Right kidney (tissue), 1 donor: Measurements from ENCODE around the gene NELFB.
A peak's percentile ranks its signal among the peaks of the same experiment; 100 is the strongest.
"Not testable (repeated sequence)": the region's sequence is repeated elsewhere in the genome, so short reads cannot be mapped to it uniquely, and the experiment has no call there.

Source experiments
- DNase-seq: peaks from one replicate; pipeline ENCODE4 v3.0.0-alpha.2; 2016

NELFB gene

DNA sequence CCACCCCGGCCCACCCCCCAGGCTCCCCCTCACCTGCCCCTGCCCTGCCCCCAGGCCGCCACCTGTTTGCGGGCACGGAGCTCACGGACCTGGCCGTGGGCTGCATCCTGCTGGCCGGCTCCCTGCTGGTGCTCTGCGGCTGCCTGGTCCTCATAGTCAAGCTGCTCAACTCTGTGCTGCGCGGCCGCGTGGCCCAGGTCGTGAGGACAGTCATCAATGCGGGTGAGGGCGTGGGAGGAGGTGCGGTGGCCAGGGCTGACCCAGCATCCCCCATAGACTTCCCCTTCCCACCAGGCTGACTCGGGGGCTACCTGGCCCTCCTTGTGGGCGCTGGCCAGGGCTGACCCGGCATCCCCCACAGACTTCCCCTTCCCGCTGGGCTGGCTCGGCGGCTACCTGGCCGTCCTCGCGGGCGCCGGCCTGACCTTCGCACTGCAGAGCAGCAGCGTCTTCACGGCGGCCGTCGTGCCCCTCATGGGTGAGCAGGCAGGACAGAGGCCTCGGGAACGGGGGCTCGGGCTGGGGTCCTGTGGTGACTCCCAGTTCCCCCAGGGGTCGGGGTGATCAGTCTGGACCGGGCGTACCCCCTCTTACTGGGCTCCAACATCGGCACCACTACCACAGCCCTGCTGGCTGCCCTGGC is 21.0 kb upstream of the NELFB start:
- DNase-seq = peak; percentile 38

DNA sequence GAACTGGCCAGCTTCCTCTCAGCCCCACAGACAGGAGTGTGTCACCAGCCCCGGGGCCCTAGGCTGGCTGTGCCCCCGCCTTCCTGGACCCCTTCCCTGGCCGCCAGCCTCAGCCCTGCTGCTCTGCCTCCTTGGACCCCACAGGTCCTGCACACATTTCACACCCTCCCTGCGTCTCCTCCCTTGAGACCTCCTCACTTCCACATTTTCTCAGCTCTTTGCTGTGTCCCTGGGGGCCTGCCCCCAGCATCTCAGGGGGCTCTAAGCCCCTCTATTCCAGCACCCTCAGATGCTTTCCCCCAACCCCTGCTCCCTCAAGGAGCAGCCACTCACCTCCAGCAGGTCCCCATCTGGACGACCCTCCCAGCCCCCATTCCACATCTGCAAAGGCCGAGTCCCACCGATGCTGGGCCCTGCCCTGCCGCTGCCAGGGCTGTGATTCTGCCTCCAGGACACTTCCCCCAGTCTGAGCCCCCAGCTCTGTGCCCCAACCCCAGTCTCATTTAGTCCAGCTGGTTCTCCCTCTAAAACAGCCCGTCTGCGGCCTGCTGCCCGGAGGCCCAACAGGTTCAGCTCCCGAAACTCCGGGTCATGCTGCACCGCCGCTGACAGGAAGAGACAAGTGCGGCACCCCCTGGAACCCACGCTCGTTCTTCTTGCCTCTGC is 20.2 kb upstream of the NELFB start:
- DNase-seq = no peak

DNA sequence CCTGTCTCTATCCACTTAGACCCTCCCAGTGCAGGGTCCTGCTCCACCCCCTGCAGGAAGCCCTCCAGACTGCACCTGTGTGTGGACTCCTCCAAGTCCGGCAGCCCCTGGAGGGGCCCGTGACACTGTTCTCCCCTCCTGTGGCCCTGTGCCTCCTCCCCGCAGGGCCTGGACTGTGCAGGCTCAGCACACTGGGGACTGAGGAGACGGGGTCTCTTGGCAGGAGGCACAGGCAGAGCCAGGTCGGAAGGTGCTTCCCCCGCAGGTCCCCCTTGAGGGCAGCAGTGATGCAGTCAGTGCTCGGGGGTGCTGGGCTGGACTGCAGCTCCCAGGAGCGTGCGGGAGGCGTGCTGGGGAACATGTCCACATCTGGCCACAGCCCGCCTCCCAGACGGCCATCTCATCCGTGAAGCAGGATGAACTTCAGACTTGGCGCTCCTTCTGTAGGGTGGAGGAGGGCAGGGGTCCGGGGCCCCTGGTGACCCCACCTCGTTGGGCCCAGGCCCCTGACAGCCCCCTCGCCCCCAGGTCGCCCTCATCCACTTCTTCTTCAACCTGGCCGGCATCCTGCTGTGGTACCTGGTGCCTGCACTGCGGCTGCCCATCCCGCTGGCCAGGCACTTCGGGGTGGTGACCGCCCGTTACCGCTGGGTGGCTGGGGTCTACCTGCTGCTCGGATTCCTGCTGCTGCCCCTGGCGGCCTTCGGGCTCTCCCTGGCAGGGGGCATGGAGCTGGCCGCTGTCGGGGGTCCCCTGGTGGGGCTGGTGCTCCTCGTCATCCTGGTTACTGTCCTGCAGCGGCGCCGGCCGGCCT is 19.5 kb upstream of the NELFB start:
- no peak for DNase-seq

DNA sequence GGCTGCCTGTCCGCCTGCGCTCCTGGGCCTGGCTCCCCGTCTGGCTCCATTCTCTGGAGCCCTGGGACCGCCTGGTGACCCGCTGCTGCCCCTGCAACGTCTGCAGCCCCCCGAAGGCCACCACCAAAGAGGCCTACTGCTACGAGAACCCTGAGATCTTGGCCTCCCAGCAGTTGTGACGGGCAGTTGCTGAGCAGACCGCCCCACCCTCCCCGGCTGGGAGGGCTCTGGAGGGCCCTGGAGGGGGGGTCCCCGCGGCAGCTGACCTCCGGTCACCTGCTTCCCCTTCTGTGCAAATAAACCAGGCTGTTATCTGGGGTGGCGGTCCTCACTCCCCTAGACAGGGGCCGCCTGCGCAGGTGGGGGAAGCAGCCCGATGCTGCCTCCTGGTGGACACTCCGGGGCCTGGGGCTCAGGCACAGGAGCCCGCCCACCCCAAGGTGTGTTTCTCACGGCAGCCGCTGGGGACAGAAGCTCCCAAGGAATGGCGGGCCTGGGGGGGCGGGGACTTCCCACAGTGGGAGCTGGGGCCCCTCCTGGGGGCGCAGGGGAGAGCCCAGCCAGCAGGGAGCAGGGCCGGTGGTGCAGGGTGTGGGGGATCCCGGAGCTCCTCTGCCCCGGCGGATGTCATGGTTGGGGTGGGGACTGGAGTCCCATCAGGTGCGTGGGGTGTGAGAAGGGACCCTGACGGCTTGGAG is 18.7 kb upstream of the NELFB start:
- peak; percentile 85 for DNase-seq

DNA sequence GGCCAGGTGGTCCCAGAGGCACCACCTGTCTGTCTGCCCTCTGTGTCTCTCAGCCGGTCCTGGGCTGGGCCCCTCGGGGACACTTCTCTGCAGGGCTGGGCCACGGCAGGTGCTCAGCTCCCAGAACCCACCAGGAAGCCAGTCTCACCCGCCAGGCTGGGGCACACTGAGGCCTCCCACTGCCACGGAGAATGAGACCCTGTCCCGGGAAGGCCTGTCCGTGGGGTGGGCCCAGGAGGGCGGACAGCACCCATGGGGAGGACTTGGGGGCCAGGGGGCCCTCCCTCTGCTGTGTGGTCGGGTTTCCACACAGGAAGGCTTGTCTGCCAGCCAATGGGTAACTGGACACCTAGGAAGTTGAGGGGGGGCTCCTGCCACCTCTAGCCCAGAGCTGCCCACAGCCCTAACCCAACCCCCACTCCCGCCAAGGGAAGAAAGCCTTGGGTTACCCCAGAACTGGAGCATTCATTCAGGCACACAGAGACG is 18.1 kb upstream of the NELFB start:
- no peak for DNase-seq

DNA sequence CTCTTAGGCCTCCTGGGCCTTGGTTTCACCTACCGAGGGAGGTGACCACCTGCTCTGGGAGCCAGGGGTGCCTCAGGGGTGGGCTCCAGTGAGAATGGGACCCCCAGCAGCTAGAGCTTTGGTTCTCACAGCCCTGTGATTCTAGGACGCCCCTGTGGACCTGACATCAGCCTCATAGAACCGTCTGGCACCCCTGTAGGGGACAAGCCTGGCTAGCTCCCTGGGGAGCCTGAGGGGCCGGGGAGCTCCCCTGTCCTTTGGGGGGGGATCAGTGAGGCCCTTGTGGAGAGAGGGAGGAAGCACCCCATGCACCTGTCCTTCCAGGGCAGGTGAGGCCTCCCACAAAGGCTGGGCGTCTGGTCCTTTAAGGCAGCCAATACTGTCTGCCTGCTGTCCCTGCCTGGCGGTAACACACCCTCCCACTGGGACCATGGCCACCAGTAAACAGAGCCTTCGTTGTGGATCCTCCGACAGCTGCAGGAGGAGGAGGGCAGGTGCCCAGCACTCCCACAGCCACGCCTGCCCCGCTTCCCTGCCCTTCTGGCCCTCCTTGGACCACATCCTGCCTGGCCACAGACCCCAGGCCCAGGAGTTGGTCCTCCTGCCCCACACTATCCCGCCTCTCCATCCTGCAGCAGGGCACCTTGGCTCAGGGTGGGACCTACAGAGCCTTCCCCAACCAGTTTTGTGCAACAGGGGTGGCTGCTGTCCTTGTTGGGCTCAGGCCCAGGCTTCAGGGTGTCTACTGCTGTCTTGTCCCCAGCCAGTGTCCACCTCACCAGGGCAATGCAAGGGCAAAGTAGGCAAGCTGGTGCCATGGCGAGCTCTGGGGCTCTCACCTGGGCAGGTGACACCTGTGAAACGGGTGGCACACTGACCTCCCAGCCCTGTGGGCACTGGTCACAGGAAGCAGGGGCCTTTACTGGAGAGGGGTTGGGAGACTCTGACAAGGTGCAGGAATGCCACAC is 17.1 kb upstream of the NELFB start:
- DNase-seq = no peak

DNA sequence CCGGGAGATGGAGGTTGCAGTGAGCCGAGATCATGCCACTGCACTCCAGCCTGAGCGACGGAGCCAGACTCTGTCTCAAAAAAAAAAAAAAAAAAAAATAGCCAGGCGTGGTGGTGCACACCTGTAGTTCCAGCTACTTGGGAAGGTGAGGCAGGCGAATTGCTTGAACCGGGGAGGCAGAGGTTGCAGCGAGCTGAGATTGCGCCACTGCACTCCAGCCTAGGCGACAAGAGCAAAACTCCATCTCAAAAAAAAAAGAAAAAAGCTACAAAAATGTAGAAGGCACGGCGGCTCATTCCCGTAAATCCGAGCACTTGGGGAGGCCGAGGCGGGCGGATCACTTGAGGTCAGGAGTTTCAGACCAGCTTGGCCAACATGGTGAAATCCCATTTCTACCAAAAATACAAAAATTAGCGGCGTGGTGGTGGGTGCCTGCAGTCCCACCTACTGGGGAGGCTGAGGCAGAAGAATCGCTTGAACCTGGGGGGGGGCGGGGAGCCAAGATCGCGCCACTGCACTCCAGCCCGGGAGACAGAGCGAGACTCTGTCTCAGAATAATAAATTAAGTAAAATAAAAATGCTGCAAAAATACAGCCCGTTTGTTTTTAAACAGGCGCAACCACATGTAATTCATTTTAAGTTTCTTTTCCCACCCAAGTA is 15.5 kb upstream of the NELFB start:
- DNase-seq = not testable (repeated sequence)

DNA sequence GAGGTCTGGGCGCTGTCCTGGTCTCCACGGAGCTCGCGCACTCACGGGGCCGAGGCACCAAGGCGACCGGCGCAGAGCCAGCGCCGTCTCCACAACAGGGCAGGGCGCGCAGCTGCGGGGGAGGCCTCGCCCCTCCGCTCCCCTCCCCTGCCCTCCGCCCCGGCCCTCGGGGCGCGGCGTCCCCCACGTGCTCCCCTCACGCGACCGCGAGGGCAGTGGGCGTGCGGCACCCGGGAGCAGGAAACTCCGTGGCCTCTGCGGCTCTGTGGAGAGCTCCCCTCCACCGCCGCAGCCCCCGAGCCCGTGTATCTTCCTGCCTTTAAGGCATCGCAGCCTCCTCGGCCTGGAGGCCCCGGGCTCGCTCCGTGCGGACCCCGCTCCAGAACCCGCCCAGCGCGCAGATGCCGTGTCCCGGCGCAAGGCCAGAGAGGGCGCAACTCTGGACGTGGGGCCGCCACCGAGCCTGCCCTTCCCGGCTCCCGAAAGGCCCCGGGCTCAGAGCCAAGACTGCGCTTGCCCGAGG is 14.7 kb upstream of the NELFB start:
- DNase-seq = peak; percentile 96

DNA sequence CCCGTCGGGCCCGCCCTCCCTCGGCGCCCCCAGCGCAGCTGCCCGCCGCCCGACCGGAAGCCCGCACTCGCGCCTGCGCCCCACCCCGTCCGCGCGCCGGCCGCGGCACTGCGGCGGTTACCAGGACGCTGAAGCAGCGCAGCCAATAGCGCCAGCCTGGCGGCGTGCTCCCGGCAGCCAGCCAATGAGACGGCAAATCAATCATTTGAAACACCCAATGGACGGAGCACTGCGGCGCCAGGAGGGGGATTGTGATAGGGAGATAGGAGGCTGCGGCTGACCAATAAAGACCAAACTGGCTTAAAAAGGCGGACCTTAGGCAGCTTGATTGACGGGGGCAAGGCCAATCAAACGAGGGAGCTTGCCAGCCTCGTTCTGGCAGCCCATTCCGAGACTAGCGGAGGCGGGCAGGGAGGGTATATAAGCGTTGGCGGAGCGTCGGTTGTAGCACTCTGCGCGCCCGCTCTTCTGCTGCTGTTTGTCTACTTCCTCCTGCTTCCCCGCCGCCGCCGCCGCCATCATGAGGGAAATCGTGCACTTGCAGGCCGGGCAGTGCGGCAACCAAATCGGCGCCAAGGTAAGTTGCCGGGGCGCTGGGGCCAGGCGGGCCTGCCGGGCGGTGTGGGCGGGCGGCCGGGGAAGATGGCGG is 14.2 kb upstream of the NELFB start, which contains the start of gene TUBB4B:
TSS of gene TUBB4B (plus strand) at position 447 of the 649 bp plus-strand sequence. CDS start at position 521, 74 bp downstream.
- DNase-seq = peak; percentile 86

DNA sequence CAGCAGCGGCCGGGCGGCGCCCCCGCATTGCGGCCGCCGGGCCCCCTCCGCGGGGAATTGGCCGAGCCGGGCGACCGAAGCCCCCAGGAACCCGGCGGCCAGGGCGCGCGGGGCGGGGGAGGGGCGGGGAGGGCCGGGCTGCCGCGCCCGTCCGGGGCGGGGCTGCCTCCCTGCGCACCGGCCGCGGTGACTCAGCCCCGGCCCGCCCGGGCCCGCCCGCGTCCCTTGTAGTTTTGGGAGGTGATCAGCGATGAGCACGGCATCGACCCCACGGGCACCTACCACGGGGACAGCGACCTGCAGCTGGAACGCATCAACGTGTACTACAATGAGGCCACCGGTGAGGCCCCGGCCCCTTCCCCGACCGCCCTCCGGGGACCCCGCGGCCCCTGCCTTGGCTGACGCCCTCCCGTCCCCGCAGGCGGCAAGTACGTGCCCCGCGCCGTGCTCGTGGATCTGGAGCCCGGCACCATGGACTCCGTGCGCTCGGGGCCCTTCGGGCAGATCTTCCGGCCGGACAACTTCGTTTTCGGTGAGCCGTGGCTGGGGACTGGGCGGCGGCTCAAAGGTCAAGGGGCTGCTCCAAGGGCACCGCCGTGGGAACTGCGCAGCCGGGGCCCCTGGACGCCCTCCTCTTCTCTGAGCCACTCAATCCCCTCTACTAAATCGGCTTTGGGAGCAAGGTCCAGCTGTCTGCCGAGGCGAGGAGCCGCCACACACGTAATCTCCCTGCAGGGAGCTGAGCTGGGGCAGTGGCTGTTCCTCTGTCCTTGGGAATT is 13.4 kb upstream of the NELFB start:
- DNase-seq = peak; percentile 53

DNA sequence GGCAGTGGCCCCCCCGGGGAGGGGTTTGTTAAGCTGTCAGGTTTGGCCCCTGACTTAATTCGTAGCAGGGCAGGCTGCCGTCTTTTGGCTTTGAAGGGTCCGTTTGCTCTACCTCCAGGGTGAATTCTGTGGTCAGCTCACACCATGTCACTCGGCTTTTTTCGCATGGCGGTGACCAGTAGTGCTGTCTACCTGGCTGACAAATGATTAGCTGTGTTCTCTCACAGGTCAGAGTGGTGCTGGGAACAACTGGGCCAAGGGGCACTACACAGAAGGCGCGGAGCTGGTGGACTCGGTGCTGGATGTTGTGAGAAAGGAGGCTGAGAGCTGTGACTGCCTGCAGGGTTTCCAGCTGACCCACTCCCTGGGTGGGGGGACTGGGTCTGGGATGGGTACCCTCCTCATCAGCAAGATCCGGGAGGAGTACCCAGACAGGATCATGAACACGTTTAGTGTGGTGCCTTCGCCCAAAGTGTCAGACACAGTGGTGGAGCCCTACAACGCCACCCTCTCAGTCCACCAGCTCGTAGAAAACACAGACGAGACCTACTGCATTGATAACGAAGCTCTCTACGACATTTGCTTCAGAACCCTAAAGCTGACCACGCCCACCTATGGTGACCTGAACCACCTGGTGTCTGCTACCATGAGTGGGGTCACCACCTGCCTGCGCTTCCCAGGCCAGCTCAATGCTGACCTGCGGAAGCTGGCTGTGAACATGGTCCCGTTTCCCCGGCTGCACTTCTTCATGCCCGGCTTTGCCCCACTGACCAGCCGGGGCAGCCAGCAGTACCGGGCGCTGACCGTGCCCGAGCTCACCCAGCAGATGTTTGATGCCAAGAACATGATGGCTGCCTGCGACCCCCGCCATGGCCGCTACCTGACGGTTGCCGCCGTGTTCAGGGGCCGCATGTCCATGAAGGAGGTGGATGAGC is 12.6 kb upstream of the NELFB start:
- DNase-seq = no peak

DNA sequence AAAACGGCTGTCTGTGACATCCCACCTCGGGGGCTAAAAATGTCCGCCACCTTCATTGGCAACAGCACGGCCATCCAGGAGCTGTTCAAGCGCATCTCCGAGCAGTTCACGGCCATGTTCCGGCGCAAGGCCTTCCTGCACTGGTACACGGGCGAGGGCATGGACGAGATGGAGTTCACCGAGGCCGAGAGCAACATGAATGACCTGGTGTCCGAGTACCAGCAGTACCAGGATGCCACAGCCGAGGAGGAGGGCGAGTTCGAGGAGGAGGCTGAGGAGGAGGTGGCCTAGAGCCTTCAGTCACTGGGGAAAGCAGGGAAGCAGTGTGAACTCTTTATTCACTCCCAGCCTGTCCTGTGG is 11.9 kb upstream of the NELFB start:
- DNase-seq = not testable (repeated sequence)

DNA sequence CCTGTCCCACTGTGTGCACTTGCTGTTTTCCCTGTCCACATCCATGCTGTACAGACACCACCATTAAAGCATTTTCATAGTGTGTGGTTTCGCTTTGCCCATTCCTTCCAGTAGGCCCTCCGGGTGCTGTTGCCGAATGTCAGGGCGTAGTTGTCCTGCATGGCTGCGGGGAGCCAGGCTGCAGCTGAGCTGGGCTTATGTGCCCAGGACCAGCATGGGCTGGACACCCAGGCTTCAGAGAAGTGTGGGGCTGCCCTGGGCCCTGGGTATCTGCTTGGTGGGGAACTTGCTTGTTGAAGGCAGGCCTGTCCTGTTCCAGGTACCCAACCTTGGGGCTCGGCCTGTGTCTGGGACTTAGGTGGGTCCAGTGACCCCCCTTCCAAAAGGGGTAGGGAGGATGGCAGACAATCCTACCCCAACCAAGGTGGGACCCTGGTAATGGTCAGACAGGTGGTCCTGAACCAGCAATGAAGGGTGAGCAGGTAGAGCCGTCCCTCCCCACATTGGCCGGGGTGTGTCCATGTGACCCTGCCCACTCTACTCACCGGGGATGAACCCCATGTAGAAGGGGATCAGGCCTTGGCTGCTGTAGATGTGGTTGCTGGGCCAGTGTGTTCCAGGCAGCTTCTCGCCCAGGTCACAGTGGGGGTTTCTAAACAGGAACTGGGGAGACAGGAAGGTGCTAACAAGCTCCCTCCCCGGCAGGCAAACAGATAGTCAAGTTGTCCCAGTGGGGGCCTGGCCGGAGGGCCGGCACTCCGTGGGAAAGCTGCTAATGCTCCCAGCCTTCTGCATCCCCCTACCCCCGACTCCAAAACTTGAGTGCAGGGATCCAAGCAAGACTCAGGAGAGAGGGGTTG is 11.3 kb upstream of the NELFB start:
- no peak for DNase-seq

DNA sequence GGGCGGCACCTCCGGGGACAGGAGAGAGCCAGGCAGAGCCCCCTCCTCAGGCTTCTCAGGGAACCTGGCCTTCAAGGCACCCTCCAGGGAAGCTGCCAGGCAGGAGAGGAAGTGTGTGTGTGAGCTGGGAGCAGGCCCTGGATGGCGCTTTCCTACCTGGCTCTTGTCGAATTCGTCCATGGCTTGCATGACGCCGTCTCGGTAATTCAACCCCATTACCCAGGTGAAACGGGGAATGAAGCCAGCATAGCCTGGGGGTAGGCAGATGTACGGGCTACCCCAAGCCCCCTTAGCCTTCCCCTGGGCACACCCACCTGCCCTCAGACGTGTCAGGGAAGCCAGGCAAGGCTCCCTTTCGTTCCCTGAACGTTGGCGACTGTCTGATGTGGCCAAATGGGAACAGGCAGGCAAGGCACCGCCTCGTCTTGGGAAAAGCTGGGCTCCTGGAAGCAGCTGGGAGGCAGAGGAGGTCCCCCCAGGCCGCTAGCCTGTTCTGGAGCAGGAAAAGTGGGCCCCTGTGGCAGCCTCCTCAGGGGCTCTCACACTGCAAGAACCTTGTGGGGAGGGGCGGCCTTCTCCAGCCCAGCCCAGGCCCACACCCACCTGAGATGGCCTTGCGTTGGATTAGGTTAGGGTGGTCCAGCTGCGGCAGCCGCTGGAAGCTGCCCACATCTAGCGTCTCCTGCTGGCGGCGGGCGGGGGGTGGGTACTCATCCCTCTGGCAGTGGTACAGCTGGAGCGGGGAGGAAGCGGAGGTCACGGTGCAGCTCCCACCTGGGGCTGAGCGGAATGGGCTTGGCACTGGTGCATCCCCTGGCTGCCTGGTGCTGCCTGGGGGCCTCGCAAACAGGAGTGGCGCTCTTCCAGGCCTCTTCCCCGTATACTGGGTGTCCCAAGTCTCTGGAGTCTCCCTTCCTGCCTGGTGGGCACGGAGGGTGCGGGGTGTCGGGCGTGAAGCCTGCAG is 10.4 kb upstream of the NELFB start:
- peak; percentile 30 for DNase-seq
